Ramos (cell line): ENCODE results near the gene CYP2A13.
"Not testable (repeated sequence)": the region's sequence is repeated elsewhere in the genome, so short reads cannot be mapped to it uniquely, and the experiment has no call there.

Experiments
- in situ Hi-C: fragments of 300-500 bp; cut with MboI; formaldehyde crosslinking; loops from one replicate; pipeline ENCODE4 v1.14.3; 2022; ENCODE audit warnings: low sequenced_read_pairs; ENCODE audit not compliant: unreplicated experiment

Gene CYP2A13, protein sequence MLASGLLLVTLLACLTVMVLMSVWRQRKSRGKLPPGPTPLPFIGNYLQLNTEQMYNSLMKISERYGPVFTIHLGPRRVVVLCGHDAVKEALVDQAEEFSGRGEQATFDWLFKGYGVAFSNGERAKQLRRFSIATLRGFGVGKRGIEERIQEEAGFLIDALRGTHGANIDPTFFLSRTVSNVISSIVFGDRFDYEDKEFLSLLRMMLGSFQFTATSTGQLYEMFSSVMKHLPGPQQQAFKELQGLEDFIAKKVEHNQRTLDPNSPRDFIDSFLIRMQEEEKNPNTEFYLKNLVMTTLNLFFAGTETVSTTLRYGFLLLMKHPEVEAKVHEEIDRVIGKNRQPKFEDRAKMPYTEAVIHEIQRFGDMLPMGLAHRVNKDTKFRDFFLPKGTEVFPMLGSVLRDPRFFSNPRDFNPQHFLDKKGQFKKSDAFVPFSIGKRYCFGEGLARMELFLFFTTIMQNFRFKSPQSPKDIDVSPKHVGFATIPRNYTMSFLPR

DNA sequence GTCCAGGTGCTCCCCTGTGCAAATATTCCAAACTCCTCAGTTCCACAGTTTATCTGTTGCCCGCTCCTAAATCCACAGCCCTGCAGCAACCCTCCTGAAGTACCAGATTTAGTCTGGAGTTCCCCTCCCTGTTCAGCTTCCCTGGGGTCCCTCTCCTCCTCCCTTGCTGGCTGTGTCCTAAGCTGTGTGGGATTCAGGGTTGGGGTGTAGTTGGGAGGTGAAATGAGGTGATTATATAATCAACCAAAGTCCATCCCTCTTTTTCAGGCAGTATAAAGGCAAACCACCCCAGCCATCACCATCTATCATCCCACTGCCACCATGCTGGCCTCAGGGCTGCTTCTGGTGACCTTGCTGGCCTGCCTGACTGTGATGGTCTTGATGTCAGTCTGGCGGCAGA lies at the start of gene CYP2A13:
Gene CYP2A13, plus strand, starts transcription at position 301 of the 400 bp plus-strand sequence. Its CDS starts 21 bp downstream, at position 322.
- in situ Hi-C loops: no loop called here

DNA sequence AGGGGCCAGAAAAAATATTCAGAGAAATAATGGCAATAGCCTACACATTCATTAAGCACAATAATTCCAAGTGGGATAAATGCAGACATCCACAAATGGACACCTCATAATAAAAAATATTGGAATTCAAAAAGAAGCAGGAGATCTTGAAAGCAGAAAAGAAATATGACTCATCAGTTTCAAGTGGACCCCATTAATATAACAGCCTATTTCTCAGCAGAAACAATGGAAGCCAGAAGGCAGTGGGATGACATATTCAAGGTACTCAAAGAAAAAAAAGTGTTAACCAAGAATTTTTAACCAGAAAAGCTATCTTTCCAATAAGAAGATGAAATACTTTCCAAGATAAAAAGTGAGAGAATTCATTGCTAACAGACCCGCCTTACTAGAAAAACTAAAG lies 48.4 kb upstream of the CYP2A13 start:
- in situ Hi-C loops: no loop called here

DNA sequence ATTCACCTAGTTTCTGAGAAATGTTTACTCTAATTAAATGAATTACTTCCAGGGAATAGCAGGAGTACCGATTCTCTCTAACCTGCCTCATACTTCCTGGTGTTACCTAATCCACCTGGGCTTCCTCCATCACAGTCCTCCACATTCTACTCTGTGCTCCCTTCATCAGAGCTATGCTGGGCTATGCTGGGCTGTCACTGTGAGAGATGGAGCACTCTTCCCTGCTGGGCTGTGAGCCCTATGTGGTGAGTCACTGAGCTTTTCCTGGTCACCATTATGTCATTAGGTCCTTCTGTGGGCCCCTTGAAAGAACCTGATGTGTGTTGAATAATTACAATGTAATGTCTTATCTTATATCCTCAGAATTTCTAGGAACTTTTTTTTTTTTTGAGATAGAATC lies 43.2 kb upstream of the CYP2A13 start:
- in situ Hi-C loops: not testable (repeated sequence)

DNA sequence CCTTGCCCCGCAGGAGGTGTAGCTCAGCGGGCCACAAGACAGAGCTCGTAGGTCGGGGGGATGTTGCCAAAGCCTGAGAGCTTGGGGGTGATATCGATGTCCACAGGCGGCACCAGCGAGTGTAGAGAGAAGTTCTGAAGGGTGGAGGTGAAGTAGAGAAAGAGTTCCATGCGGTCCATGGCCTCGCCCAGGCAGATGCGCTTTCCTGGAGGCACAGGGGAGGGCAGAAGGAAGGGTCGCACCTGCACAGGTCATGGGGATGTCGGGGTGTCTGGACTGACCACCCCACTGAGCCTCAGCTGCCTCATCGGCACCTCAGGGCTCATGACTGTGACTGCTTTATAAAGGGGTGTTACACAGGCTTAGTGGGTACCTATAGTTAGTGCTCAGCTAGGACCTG lies 37.8 kb upstream of the CYP2A13 start:
- in situ Hi-C loops: no loop called here

DNA sequence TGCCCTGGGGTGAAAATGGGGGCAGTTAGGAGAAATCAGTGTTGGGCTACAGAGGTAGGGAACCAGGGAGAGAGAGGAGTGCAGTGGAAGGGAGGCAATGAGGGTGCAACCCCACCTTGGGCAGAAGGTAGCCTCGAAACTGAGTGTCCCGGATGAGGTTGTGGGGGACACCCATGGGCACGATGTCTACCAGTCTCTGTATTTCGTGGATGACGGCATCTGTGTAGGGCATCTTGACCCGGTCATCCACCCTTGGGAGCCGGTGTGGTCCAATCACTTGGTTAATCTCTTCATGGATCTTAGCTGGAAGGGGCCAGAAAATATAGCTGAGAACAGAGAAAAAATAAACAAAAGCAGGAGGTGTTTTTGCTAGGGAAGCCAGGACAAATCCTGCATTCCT lies 36.1 kb upstream of the CYP2A13 start:
- in situ Hi-C loops: not testable (repeated sequence)

DNA sequence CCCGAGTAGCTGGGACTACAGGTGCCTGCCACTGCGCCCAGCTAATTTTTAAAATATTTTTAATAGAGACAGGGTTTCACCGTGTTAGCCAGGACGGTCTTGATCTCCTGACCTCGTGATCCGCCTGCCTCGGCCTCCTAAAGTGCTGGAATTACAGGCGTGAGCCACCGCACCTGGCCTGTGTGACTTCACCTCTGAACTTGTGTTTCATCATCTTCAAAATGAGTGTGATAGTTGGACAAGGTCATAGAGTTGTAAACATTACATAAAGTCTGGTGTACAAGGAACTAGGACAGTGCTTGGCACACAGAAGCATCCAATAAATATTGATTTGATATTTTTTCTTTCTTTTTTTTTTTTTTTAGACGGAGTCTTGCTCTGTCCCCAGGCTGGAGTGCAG lies 34.9 kb upstream of the CYP2A13 start:
- in situ Hi-C loops: not testable (repeated sequence)

DNA sequence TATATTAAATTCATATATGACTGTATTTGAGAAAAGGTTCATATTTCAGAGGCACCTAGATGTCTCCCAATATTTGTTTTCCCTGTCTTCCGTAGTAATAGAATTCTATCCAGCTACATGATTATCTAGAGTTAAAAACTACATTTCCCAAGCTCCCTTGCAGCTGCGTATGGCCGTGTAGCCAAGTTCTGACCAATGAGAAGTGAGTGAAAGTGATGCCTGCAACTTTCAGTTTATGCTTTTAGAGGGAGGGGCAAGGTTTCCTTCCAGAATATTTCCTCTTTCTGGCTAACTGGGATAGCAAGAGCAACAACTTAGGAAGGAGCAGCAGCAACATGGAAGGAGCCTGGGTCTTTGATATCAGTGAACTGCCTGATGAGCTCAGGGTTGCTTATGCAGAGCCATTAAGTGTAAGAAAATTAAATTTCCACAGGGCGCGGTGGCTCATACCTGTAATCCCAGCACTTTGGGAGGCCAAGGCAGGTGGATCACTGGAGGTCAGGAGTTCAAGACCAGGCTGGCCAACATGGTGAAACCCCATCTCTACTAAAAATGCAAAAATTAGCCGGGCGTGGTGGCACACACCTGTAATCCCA lies 23.2 kb upstream of the CYP2A13 start:
- in situ Hi-C loops: no loop called here

DNA sequence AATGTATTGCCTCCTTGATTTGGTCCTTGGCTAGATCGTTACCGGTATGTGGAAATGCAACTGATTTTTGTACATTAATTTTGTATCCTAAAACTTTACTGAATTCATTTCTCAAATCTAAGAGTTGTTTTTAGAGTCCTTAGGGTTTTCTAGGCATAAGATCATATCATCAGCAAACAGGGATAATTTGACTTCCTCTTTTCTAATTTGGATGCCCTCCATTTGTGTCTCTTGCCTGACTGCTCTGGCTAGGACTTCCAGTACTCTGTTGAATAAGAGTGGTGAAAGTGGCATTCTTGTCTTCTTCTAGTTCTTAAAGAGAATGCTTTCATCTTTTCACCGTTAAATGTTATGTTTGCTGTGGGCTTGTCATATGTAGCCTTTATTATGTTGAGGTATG lies 12.0 kb upstream of the CYP2A13 start:
- in situ Hi-C loops: no loop called here

DNA sequence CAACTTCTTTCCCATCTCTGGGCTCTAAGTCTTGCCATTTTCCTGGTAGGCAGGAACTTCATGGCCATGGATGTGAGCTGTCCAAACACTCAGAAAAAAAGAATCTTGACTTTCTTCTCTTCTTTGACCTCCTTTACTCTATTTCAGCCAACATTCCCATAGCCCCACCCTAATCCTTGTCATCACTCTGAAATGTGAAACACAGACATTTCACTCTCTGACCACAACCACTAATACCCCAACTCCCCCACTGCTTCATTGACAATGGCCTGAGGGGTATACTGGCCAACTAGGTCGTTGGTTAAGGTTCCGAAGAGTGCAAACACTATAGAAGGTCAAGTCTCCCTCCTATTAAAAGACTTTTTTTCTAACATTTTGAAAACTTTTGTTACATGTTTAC lies 4.7 kb upstream of the CYP2A13 start:
- in situ Hi-C loops: no loop called here

DNA sequence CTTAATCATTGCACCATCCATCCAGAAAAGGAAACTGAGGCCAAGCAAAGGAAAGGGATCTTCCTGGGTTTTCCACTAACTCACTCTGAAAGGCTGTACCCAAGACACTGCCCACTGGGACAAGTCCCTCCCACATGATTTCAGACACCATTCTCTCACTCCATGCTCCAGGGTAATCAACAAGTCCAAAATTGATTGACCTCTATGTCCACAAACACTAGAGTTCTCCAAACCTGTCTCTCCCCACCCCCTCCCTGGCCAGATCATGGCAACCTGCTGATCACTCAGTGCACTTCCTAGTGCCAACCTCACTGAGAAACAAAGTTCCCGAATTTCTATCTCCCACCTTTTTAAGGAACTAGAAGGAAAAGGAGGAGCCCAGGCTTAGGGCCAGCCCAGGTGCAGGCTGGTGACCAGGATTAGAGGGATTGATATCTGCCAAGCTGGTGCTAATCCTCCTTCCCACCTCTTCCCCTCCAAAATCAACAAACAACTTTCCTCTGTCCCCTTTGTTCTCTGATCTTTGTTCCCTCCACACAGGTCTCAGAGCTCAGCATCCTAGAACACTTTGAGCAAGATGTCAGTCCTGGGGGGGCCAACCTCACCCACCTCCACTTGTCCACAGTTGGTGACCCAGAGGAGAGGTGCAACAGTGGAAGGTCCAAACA lies 2.4 kb upstream of the CYP2A13 start:
- in situ Hi-C loops: no loop called here

DNA sequence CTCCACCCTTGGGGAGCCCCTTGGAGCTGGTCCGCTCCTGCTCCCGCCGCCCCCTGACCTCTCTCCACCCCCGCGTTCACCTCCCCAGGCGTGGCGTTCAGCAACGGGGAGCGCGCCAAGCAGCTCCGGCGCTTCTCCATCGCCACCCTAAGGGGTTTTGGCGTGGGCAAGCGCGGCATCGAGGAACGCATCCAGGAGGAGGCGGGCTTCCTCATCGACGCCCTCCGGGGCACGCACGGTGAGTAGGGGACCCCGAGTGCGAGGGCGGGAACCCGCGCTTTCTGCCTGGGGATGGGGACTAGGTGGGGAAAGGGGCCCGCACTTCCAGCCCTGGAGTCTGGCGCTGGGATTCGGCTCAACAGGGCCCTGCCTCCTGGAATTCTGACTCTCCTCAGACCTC lies 1.7 kb downstream of the CYP2A13 start:
- in situ Hi-C loops: no loop called here

DNA sequence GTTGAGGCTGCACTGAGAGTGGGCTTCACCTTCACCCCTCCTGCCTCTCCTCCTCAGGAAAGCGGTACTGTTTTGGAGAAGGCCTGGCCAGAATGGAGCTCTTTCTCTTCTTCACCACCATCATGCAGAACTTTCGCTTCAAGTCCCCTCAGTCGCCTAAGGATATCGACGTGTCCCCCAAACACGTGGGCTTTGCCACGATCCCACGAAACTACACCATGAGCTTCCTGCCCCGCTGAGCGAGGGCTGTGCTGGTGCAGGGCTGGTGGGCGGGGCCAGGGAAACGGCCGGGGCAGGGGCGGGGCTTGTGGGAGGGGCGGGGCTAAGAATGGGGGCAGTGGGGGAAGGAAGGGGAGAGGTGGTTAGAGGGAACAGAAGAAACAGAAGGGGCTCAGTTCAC lies 7.5 kb downstream of the CYP2A13 start:
- in situ Hi-C loops: no loop called here

DNA sequence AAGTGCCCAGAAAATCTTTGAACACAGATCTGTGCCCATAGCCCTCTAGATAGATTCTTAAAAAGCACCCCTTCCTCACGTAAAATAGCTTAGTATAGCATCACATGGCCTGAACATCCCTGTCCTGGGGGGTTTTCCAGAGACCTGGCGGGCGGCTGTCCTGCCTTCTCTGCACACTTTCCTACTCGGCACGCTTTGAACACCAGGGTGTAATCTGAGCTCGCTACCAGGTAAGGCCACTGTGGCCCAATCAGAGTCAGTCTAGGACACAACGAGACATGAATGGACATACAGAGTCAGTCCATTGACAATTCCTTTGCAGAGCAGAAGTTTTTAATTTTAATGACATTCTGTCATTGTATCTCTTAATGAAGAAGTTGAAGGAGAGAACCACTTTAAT lies 8.1 kb downstream of the CYP2A13 start:
- in situ Hi-C loops: no loop called here

DNA sequence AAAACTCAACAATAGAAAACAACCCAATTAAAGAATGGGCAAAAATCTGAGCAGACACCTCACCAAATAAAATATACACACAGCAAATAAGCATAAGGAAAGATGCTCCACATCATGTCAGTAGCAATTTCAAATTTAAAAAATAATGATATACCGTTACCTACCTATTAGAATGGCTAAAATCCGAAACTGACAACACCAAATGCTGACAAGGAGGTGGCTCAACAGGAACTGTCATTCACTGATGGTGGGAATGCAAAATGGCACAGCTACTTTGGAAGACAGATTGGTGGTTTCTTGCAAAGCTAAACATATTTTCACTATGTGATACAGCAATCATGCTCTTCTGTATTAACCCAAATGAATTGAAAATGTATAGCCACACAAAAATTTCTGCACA lies 9.1 kb downstream of the CYP2A13 start:
- in situ Hi-C loops: no loop called here

DNA sequence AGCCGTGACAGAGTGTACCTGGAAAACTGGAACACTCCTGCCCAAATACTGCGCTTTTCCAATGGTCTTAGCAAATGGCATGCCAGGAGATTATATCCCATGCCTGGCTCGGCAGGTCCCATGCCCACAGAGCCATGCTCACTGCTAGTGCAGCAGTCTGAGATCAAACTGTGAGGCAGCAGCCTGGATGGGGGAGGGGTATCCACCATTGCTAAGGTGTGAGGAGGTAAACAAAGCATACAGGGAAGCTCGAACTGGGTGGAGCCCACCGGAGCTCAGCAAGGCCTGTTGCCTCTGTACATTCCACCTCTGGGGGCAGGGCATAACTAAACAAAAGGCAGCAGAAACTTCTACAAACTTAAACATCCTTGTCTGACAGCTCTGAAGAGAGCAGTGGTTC lies 10.5 kb downstream of the CYP2A13 start:
- in situ Hi-C loops: no loop called here

DNA sequence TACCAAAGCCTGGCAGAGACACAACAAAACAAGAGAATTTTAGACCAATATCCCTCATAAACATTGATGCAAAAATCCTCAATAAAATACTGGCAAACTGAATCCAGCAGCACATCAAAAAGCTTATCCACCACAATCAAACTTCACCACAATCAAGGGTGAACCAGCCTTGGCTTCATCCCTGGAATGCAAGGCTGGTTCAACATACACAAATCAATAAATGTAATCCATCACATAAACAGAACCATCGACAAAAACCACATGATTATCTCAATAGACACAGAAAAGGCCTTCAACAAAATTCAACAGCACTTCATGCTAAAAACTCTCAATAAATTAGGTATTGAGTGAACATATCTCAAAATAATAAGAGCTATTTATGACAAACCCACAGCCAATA lies 14.0 kb downstream of the CYP2A13 start:
- in situ Hi-C loops: not testable (repeated sequence)

DNA sequence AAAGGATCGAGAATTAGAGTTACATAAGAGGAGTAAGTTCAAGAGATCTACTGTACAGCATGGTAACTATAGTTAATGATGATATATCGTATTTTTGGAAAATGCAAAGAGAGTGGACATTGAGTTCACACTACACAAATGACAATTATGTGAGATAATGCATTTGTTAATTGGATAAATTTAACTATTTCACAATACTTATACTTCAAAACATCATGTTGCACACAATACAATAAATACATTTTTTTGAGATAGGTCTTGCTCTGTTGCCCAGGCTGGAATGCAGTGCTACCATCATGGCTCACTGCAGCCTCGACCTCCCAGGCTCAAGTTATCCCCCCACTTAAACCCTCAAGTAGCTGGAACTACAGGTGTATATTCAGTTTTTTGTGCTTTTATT lies 17.9 kb downstream of the CYP2A13 start:
- in situ Hi-C loops: no loop called here

DNA sequence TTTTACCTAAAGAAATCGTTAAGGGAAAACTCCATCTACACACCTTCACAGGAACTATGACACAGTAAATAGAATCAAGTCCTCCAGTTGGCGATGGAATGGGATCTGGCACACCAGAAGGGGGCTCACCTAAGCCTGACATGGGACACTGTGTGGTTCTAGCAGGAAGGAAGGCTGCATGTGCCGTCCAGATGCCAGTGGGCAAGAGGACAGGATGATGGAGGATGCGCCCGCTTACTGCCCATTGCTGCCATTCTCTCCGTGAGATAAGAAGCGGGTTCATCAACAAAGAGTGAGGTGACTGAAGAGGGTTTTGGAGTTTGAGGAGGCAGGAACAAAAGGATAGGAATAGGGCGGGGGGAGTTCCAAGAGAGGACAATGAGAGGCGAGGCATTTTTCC lies 23.0 kb downstream of the CYP2A13 start:
- in situ Hi-C loops: no loop called here

DNA sequence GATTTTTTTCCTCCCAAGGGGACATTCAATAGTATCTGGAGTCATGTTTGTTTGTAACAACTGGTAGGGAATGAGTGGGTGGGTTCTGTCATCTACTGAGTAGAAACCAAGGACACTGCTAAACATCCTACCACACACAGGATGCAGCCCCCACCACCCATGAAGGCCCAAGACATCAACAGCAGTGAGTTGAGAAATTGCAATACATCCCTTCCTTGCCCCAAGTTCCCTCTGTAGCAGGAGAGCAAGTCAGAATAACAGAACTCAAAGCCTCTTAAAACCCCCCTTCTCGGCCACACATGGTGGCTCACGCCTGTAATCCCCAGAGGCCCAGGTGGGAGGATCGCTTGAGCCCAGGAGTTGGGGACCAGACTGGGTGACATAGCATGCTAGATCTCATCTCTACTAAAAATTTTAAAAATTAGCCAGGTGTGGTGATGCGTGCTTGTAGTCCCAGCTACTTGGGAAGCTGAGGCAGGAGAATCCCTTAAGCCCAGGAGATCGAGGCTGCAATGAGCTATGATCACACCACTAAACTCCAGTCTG lies 23.6 kb downstream of the CYP2A13 start:
- in situ Hi-C loops: no loop called here

DNA sequence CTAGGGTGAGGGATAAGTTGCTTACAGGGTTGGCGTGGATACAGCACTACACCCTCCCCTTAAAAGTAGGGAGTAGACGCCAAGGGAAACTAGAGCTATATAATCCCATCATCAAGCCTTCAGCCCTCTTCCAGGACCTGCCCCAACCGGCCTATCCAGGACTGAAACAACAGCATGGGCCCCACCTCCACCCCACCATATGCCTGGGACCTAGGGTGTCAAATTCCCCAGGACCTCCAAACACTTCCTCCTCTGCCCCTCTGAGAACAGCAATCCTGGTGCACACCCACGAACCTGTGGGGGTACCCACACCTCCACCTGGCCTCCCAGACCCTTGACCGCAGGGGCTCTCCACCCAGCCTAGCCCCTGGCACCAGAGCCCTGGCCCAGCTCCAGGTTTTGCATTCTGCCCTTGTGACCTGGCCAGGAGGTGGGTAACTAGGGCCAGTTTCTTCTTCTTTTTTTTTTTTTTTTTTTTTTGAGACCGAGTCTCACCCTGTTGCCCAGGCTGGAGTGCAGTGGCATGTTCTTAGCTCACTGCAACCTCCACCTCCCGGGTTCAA lies 24.6 kb downstream of the CYP2A13 start:
- in situ Hi-C loops: no loop called here

DNA sequence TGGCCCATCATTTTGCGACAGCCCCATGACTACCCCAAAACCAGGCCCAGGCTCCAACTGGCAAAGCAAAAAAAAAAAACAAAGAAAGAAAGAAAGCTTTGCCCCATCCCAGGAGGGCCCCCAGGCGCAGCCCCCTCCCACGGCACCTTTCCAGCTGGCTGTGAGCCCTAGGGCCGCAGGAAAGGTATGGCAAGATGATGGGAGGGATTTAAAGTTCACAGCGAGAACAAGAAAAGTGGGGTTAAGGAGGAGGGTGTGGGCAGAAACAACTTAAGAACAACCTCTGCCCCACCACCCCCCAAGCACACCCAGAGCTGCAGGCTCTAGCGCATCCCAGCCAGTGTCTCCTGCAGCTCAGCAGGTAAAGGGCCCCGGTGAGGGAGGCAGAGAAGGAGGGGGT lies 25.9 kb downstream of the CYP2A13 start, which contains the start of gene CYP2F1:
Gene CYP2F1, plus strand, starts transcription at position 301 of the 400 bp plus-strand sequence. CDS start 1,757 bp downstream, outside the sequence.
- in situ Hi-C loops: no loop called here
